HG02938 (cell line): ENCODE measurements around the gene DDAH2.
"Not testable (repeated sequence)": the region's sequence is repeated elsewhere in the genome, so short reads cannot be mapped to it uniquely, and the experiment has no call there.

ENCODE experiments used
- ATAC-seq: cut with Tn5 transposase; IDR thresholded peaks from one replicate; pipeline ENCODE4 v1.9.1; 2021; ENCODE audit warnings: mild to moderate bottlenecking, moderate library complexity; ENCODE audit not compliant: unreplicated experiment

Gene DDAH2

DNA sequence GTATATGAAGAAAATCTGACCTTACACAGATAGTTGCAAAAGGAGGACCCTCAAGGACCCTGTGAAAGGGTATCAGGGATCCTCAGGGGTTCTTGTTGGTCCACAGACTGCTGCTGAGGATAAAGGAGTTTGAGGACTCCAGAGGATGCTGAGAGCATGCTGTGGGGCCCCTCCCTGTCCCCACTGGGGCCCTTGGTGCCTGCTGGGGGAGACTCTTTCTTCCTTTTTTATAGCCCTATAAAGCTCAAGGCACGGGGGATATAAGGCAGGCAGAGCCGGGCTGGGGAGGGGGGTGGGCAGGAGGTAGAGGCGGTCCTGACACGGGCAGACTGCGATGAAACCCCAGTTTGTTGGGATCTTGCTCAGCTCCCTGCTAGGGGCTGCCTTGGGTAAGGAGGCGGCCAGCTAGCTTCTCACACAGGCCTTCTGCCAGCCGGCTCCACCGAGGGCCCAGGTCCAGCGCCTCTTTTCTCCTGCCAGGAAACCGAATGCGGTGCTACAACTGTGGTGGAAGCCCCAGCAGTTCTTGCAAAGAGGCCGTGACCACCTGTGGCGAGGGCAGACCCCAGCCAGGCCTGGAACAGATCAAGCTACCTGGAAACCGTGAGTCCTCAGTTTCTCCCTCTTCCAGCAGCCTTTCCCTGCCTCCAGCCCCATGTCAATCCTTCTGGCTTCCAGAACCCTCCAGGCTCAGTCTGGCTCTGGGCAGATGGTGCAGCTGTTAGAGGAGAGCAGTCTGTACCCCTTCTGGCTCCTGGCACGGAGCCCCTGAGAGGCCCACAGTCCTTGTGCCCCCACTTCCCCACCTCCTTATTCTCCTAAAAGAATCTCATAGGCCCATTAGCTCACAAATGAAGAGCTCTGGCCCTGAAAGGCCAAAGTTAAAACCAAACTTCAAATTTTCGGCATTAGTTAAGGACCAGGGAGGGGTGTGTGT lies 13.8 kb downstream of the DDAH2 start, which contains the start of gene LY6G6D:
LY6G6D (plus strand) TSS at position 327 of the 937 bp plus-strand sequence; CDS start at position 335, 8 bp downstream.
- no peak for ATAC-seq

DNA sequence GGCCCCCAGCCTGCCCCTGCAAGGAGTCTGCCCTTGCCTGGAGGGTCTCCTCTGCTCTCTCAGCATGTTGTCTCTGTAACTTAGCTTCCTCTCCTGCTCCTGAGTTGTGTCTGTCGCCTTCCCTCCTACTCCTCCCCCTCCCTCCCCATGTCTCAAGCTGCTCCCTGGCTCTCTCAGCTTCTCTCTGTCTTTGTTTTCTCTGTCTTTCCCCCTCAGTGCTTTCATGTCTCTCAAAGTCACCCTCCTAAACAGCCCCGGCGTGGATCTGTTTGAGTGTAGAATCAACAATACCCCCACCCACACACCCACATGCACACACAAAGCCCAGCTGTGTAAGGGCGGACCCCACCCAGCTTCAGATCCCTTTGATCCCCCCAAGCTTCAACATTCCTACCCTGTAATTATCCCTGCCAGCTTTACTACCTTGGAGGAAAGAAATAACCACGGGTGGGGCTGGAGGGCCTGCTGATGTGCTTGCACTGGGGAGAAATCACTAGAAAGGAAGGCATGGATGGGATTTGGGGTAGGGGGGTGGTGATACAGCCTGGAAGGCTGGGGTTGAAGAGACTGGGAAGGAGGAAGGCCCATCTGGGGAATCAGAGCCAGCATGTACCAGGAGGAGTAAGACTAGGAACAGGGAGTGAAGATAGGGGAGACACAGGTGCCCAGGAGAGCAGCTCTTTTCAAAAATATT lies 15.0 kb downstream of the DDAH2 start:
- ATAC-seq = no peak

DNA sequence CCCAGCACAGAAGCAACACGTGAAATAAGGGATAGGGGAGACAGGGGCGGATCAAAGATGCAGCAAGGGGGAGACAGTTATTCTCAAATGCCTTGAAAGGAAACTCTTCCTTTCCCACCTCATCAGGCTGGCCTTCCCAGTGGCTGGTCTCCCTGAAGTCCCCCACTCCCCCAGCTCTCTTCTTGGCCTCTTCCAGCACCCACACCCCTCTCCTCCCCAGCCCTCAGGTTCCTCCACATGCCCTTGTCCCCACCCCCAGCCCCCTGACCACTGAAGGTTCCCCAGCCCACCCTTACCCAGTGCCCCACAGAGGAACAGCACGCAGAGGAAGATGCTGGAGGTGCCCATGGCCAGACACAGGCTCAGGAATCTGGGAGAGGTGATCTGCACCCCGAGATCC lies 15.6 kb downstream of the DDAH2 start:
- ATAC-seq = no peak

DNA sequence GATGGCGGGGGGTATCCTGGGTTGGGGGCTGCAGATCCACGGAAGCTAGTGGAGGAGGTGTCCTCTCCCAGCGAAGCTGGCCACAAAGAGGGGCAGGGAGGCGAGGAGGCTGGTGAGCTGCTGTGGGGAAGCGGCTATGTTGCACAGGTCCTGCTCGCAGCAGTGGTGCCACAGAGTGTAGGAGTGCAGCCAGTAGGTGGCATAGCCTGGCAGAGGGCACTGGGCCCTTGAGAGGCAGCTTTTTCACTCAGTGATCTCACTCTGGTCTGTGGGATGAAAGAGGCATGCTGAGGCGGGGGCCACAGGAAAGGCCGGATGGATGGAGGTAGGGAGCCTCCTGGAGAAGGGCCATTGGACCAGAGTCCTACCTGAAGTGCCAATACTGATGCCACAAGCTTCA lies 16.8 kb downstream of the DDAH2 start:
- ATAC-seq = no peak

DNA sequence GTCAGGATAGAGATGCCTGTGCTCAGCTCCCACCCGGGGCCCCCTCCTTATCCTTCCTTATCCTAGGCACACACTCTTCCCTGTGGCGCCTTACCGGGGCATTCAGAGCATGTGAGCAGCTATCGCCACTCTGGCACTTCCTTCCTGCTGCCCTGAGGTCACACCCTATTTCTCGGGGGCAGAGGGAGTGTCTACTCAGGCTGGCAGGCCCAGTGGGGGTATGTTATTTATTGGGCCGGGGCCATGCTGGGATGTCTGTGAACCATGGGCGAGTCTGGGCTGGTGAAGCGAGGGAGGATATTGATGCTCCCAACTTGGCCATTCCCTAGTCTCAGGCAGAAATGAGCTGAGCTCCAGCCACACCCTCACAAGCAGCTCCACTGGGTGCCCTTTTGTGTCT lies 17.9 kb downstream of the DDAH2 start:
- no peak for ATAC-seq

DNA sequence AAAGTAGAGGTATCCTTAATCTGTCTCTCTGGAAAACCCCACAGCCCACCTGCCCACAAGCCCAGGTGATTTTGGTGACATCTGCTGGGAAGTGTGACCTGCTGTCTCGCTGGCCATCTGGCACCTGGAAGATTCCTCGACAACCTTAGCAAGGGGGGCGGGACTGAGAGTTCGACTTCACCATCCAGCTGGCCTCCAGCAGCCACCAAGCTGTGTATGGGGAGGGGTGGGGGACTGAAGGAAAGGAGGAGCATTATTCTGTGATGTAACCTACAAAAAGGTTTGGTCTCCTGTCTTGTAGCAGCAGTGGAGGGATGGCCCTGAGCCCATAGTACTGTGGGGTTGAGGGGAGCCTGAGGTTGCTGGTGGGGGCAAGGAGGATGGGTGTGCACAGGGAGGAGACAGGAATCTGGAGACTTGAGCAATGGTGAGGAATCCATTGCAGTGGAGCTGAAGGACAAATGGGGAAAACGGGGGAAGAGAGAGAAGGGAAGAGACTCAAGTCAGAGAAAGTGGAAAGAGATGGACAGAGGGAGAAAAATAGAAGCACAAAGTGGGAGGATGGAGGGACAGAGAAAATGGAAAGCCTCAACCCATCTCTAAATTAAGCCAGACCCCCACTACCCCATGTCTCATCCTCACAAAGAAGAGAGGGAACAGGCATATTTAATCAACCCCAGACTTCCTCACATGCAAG lies 18.4 kb downstream of the DDAH2 start:
- no peak for ATAC-seq

DNA sequence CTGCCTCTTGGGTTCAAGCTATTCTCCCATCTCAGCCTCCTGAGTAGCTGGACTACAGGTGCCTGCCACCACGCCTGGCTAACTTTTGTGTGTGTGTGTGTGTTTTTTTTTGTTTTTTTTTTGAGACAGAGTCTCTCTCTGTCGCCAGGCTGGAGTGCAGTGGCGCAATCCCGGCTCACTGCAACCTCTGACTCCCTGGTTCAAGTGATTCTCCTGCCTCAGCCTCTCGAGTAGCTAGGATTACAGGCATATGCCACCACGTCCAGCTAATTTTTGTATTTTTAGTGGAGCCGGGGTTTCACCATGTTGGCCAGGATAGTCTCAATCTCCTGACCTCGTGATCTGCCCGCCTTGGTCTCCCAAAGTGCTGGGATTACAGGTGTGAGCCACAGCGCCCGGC lies 19.9 kb downstream of the DDAH2 start:
- ATAC-seq = not testable (repeated sequence)

DNA sequence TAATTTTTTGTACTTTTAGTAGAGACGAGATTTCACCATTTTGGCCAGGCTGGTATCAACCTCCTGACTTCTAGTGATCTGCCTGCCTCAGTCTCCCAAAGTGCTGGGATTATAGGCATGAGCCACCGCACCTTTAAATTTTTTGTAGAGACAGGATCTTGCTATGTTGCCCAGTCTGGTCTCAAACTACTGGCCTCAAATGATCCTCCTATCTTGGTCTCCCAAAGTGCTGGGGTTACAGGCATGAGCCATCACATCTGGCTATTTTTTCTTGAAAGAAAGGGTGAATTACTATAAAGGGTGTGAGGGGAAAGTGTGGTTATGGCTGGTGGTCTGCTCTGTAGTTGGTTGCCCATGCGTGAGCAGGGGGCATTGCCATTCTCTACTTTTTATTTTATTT lies 20.9 kb downstream of the DDAH2 start:
- ATAC-seq = no peak

DNA sequence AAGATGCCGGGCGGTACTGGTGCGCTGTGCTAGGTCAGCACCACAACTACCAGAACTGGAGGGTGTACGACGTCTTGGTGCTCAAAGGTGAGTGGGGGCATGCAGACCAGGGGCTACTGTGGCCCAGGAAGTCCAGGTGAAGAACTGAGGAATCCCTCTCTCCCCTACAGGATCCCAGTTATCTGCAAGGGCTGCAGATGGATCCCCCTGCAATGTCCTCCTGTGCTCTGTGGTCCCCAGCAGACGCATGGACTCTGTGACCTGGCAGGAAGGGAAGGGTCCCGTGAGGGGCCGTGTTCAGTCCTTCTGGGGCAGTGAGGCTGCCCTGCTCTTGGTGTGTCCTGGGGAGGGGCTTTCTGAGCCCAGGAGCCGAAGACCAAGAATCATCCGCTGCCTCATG lies 21.4 kb downstream of the DDAH2 start:
- no peak for ATAC-seq

DNA sequence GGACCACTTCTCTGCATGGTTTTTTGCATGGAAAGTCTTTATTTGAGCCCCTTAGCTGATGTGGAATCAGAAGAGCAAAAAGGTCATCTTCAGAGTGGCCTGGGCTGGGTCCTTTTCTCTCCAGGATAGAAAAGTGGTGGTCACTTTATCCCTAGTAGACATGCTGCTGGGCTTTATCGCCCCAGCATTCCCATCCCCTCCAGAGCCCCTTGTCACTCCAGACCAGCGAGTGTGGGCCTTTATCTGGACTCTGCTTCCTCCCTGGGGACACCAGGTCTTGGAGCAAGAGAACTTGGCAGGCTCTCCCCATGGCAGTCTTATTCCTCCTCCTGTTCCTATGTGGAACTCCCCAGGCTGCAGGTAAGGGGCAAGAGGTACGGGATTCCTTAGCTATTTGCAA lies 22.5 kb downstream of the DDAH2 start, which contains the start of gene LY6G6F:
LY6G6F (plus strand) TSS at position 268 of the 400 bp plus-strand sequence; CDS start at position 309, 41 bp downstream.
- no peak for ATAC-seq

DNA sequence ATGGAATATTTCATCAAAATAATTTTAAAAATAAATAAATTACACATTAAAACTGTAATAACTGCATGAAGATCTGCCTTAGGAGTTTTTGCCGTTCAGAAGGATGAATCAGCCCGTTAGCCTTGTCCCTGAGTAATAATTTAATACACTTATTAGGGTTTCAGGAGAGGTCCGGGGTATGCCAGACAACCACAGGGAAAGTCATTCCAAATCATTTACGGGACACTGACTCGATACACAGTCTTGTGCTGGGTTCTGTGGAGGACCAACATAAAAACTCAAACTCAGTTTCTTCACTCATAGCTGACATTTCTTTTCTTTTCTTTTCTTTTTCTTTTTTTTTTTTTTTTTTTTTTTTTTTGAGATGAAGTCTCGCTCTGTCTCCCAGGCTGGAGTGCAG lies 23.2 kb downstream of the DDAH2 start:
- no peak for ATAC-seq

DNA sequence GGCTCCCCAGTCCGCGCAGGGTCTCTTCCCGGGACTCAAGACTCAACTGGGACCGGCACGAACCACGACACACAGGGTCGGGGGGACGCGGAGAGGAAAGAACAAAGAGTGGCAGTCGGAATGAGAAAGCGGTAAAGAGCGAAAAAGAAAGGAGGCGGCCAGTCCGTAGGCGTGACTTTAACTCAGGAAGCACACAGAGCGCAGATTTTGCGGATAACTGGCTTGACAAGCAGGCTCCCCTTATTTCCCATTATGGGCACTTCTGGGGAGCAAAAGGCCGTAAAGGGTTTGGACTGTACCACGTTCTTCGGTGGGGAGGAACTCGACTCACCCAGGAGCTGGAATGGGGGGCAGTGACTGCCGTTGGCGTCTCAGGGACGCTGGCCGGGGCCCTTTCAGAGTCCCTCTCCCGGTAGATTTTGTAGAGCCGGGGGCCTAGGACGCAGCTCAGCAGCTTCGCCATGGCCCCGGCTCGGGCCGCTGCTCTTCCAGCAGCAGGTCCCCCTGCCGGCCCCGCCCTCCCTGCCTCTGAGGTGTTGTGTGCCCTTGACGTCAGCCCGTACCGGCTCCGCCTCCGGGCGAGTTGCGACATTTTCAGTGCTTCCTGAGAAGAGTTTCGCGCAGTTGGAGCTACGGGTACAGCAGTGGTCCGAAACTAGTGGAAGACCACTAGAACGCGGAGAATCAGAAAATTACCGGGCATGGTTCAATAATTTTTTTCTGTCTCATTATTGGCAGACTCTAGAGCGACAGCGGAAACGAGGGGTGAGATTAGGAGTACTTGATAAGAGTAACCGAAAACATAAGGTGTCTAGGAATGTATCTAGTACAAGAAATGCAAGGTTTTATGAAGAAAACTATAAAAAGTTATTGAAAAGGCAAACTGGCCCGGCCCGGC lies 26.0 kb downstream of the DDAH2 start, which contains the start of gene ABHD16A:
ABHD16A (minus strand) TSS at position 506 of the 898 bp plus-strand sequence; CDS start at position 463, 43 bp downstream.
- ATAC-seq = peak; percentile 62

DNA sequence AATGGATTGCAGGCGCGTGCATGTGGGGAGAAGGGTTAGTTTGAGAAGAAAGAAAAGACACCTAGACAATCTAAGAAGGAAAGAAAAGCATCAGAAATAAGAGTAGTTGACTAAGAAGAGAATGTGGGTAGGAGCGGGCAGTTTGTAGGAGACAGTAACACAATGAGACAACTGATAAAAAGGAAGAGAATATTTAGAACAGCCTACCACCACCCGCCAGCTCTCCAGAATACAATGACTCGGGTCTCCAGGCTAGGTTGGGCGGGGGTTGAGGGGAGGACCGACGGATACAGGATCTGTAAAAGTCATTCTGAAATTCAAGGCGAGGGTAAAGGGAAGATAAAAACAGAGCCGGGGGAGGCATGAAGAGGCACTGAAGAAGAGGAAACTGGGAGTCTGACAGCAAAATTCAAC lies 26.7 kb downstream of the DDAH2 start:
- no peak for ATAC-seq

DNA sequence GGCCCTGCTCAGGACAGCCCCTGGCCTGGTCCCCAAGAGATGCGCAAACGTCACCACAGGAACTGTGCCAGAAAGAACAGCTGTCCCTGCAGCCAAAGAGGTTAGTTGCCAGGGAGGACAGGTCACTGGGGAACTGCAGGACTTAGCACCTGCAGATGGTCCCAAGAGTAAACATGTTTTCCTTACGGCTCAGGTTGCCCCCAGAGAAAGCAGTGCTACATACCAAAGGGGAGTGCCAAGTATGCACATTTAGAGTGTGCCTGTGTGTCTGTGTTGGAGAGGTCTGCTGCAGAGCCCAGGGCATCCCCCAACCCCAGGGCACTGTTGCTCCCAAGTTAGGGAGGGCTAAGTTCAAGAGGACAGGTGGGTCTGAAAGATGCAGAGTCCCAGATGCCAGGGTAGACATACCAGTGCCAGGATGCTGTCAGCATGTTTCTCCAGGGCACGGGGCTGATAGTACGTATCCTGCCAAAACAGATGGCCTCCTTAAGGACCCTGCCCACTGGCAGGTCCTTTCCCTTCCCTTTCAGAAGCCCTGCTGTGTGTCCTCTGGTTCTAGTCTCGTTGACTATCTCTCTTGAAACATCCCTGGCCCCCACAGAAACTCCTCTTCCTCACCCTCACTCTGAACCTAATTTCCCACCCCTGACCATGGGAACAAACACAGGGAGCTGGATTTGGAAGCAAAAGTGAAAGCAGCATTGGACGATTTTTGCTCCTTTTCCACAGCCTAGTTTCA lies 27.3 kb downstream of the DDAH2 start:
- ATAC-seq = no peak

DNA sequence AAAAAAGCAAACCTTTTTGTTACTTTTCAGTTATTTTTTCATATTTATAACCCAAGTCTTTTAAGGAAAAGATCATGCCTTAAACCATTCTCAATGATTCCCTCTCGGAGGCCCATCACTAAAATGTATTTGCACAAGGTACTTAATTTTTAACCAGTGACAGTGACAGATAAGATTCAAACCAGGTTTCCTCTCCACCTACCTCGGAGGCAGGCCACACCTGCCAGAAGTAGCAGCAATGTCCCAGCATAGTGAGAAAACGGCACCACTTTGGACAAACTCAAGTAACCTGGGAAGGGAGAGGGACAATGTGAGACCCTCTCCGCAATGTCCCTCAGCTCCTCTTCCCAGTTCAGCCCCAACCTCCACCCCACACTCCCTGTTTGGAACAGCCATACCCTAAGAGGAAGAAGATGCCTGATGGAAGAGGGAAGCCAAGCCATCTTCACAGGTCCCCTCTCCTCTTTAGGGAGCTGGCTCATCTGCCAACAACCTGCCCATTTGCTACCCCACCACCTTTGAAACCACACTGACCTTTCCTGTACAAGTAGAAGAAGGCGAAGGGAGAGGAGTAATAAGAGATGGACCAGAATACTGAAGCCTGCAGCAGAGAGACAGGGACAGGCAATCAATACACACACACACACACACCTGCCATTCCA lies 28.2 kb downstream of the DDAH2 start:
- no peak for ATAC-seq

DNA sequence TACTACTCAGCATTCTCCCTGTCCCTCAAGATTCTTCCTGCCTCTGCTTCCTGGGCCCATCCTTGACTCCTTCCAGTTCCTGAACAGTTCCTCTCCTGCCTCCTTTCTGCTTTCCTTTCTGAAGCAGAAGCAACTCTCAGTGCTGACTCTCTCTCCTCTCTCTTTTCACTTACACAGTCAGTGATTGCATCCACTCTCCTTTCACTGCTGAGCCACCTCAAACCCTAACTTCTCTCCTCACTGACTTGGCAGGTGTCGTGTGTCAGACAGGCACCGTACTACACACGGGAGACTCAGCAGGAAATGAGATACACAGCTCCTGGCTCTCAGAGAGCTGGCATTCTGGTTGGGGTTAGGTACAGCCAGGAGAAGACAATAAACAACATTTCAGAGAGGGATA lies 31.5 kb downstream of the DDAH2 start:
- no peak for ATAC-seq

DNA sequence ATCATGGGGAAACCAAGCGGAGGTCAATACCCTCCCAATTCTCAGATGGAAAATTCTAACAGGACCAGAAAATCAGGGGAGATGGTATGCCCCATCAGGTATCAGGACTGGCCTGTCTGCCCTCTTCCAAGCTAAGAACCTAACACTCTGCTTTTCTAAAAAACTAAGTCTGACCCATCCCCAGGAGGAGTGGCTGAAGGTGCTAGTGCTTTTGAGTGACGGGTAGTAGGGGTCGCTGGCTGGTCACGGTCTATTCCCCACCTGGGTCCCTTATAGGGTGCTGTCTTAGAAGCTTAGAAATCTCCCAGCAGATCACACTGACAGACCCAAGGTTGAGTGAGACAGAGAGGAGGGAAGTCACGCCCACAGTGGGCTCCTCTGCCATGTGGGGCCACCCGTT lies 35.6 kb downstream of the DDAH2 start:
- ATAC-seq = no peak

DNA sequence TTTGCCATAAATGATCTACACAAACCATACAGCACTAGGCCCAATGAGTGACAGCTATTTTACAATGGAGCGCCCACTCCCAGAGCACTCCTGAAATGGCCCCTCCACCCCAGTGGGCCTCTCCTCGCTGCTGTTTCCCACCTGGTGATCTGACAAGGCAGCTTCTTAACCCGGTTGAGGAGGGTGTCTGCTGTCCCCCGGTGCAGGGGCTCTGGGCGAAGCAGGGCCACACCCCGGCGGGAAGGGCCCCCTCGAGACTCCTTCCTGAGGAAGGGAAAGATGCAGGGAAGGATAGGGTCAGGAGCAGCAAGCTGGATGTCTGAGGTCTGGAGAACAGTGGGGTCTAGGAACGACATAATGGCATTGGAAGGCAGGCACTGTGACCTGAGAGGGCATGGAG lies 36.2 kb downstream of the DDAH2 start:
- no peak for ATAC-seq

DNA sequence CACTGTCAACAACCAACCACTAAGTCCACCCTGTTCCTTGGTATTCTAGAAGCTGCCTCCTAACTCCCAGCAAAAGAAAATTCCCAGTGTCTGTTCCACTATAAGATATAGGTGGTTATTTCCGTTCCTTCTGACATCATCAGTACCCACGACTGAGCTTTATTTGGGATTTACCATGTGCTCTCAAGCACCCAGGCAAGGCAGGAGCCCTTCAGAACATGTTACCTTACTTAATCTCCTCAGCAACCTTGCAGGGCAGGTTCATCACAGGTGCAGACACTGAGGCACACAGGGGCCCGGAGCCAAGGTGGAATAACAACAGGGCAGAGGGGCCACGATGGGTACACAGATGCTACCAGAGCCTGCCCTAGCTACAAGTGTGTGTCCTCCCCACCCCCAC lies 36.7 kb downstream of the DDAH2 start:
- no peak for ATAC-seq
